Stimulated activated CD4-positive, alpha-beta T cell treated with anti-CD3 and anti-CD28 coated beads, Interleukin-4, amount 100 ng/mL, for 4 hours (primary cell): ENCODE measurements around the gene SLC10A3.

Experiments
- DNase-seq, 2 experiments: peaks; one replicate each; pipeline ENCODE4 v3.0.0-alpha.2; 2020

Gene SLC10A3, protein sequence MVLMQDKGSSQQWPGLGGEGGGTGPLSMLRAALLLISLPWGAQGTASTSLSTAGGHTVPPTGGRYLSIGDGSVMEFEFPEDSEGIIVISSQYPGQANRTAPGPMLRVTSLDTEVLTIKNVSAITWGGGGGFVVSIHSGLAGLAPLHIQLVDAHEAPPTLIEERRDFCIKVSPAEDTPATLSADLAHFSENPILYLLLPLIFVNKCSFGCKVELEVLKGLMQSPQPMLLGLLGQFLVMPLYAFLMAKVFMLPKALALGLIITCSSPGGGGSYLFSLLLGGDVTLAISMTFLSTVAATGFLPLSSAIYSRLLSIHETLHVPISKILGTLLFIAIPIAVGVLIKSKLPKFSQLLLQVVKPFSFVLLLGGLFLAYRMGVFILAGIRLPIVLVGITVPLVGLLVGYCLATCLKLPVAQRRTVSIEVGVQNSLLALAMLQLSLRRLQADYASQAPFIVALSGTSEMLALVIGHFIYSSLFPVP

DNA sequence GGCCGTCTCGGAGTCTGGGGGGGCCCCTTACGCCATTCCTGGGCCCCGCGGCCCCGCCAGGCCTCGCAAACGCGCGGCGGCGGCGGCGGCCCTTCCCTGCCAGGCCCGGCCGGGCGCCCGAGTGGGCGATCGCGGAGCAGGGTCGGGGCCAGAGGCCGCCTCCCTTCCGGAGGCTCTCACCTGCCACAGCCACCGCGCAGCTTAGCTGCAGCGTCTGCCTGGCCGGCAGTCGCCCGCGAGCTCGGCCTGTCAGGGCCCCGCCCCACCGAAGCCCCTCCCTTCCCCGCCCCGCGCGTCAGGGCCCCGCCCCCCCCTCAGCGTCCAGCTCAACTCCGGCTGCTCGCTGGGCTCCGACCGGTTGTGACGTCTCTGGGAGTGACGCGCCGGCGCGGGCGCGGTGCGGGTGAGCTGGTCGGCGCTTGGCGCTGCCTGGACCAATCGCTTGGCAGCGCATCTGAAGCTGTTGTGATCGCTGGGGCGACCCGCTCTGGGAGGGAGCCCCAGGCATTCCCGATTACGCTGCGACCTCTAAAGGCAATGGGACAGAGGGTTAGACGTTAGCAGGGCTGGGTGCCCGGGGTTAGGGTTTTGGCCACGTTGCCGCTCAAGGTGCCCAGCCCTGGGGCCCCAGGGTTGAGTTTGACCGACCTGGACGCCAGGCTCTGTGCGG is at the start of gene SLC10A3:
SLC10A3 (minus strand) TSS at position 216 of the 670 bp plus-strand sequence. CDS start 1,689 bp downstream, outside the sequence.
- DNase-seq, result peak; percentile 83 to 88

DNA sequence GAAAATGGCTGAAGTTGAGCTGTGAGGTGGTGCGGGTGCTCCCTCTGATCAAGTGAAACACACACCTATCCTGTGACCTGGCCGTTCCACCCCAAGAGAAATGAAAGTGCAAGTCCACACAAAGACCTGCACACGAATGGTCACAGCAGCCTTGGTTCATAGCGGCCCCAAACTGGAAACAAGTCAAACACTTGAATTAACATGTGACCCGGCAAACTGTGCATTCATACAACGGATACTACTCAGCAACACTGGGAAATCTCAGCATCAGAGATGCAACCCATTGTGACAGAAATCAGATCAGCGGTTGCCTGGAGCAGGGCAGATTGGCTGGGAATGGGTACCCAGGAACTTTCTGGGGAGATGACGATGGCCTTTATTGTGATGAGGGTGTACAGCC is 48.6 kb upstream of the SLC10A3 start:
- no peak for DNase-seq

DNA sequence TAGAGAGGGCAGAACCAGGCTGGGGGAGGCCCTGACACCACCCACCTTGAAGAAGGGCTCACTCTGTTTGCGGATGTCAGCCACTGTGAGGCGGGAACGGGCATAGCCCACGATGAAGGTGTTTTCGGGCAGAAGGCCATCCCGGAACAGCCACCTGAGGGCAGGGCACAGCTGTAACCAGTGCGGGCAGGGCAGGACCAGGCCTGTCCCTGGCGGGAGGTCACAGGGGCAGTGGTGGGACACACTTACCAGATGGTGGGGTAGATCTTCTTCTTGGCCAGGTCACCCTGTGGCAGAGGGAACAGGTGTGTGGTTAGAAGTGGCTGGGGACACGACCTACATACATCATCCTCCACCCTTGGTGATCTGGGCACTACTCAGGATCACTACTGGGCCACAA is 45.5 kb upstream of the SLC10A3 start:
- no peak for DNase-seq

DNA sequence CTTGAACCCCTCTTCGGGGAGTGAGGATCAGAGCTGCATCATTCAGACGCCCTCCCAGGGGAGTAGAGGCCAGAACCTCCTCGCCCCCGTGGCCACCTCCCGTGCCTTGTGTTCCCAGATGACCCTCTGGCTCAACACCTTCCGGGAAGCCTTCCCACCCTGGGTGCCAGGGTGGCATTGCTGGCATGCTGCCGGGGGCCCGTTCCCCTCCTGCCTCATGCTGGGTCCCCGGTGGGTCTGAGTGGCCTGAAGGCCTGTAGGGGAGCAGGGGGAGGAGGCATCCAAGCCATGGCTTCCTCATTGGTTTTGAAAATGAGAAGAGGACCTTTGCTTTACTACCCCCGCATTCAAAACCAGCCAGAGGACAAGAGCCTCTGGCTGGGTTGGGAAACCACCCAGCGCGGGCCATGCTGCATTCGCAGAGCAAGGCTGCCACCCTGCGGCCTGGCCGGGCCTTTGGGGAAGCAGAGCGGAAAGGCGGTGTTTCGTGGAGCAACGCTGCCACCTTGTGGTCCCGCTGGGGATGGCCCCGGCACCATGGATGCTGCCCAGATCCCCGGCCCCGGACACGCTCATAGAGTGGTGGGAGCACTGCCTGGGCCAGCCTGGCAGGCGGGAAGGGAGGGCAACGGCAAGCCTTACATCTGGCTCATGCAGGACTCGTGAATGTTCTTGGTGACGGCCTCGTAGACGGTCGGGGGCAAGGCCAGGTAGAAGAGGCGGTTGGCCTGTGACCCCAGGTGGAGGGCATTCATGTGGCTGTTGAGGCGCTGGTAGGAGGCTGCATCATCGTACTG is 44.3 kb upstream of the SLC10A3 start:
- DNase-seq, result peak; percentile 80 to 82

DNA sequence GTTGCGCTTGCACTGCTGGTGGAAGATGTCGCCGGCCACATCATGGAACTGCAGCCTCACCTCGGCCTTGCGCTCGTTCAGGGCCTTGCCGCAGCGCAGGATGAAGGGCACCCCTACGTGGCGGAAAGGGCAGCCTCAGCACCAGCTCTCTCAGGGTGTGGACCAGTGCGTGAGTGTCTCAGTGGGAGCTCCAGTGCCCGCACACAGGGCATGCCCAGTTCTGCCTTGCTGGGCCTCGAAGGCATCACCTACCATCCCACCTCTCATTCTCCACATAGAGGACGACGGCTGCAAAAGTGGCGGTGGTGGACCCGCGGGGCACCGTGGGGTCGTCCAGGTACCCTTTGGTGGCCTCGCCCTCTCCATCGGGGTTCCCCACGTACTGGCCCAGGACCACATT is 42.3 kb upstream of the SLC10A3 start:
- DNase-seq, result no peak

DNA sequence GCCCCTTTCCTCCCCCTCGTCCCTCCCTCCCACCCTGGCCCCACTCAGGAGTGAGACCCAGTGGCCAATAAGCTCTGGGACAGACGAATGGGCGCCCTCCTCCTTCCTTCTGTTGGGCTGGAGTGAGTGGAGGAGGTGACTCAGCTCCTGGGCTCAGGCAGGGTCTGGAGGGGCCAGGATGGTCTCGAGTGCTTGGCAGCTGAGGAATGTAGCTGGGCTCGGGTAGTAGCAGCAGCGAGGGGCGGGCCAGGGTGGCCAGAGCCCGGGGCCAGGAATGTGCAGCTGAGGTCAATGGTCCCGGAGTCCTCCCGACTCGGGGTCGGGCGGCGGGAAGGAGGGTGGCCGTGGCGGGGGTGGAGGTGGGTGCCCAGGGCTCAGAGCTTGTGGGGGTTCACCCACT is 41.2 kb upstream of the SLC10A3 start:
- DNase-seq, result no peak

DNA sequence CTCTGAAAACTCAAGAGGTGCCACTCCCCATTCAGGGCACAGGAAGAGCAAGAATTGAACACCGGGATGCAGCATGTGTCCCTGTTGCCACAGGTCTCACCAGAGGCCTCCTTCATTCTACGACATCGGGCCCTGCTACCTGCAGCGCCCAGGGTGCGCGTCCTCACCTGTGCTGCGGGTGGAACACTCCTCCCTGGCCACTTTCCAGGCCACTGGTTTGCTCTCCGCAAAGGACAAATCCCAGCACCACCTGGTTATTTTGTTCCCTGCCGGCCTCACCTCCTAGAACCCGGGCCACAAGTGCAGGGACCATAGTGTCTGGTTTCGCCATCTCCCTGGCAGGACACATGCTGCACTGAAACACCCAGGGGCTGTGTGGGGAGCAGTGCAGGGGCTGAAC is 39.9 kb upstream of the SLC10A3 start:
- no peak for DNase-seq

DNA sequence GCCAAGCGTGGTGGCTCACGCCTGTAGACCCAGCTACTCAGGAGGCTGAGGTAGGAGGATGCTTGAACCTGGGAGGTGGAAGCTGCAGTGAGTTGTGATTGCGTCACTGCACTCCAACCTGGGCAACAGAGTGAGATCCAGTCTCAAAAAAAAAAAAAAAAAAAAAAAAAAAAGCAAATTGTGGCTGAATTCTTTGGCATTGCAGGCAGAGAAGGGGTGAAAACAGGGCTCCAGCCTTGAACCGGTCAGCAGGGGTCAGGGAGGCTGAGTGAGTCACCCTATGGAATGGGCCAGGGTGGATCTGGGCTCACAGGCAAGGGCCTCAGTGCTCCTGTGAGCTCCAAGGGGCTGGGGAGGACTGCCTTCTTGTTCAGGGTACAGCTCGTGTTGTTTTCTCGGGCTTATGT is 38.8 kb upstream of the SLC10A3 start:
- DNase-seq, result no peak

DNA sequence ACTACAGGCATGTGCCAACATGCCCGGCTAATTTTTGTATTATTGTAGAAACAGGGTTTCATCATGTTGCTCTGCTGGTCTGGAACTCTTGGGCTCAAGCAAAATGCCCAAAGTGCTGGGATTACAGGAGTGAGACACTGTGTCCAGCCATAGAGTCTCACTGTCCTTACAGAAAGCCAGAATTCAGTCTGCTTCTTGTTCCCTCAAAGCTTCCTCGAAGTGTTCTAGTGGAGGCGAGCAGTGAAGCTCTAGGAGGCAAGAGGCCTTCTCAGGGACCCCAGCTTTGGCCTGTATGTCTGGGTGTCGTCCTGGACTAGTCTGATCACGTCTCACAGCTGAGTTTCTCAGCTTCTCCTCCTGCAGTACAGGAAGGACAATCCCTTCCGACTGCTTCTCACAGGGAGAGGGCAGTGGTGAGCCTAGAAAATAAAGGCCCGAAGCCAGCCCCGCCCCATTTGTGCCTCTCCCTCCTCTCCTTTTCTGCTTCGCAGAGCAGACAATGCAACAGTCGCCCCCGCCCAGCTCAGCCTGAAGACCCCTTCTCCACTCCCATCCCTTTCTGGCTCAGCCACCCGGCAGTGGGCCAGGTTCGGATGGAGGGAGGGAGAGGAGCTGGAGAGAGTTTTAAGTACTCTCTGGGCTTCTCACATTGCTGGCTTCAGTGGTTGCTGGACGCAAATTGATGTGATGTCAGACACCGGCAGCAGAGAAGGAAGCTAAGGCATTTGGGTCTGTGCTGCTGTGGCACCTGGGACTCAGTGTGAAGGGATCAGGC is 36.7 kb upstream of the SLC10A3 start:
- DNase-seq, result peak; percentile 51 to 52

DNA sequence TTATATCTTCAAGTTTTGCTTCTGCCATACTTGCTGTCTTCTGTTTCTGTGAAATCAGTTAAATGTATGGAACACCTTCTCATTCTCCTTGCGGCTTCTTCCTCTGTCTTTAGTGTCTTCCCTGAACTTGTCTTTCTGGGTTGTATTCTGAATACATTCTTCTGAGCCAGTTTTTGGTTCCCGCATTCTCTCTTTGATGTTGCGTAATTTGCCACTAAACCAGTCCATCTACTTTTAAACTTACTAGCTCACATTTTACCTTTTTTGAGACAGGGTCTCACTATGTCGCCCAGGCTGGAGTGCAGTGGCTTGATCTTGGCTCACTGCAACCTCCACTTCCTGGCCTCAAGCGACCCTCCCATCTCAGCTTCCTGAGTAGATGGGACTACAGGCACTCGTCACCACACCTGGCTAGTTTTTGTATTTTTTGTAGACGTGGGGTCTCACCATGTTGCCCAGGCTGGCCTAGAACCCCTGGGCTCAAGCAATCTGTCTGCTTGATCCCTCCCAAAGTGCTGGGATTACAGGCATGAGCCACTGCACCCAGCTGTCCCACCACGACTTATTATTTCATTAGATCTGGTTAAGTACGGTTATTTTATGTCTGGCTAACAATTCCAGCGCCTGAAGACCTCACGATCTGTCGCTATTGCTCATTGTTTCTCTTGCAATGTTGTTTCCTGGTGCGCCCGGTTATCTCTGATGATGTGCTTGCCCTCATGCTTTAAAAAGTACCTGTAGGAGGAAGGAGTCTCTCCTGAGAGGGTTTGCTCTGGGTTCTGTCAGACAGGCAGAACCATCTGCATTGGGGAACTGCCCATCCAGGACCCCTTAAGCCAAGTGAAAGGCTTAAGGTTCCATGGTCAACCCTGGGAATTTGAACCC is 35.4 kb upstream of the SLC10A3 start:
- no peak for DNase-seq

DNA sequence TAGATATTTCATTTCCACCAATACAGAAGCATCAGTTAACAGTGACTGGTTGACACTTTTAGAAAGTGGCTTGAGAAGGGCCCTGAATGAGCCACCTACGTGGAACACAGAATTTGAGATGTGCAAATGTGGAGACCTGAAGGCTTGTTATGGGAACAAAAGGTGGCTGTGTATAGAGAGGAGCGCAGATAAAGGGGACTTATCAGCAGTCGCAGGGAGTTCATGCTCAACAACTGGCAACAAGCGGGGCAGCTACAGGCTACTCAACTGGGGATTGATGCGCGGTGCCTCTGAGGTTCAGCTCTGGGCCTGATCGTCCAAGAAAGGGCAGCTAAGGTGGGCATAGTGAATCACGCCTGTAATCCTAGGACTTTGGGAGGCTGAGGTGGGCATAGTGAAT is 29.0 kb upstream of the SLC10A3 start:
- DNase-seq, result no peak

DNA sequence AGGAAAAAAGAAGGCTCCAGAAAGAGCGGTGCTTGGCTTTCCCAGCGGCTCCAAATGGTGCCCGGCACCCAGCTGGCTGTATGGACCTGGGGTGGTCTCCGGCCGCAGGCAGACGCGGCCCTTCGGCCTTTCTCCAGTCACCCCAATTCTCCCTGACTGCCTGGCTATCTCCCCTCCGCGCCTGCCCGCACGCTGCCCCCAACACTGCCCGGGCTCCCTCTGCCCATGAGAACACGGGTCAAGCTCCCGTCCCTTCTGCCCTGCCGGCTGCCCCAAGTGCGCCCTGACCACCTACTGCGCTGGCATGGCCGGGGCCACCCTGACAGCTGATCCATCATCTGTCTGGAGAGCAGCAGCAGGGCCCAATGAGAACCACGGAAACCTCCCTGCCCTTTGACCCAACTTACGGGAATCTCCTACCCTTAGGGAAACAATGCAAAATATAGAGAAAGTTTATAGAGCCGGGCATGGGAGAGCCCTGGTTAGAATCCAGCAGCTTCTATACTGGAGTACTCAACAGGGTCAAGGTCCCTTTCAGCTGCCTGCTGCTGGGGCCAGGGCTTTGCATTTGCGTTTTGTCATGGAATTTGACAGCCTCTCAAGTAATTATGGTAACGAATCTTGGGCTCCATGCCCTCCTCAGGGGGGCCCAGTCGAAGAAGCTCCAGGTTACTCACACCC is 26.8 kb upstream of the SLC10A3 start:
- DNase-seq, result no peak

DNA sequence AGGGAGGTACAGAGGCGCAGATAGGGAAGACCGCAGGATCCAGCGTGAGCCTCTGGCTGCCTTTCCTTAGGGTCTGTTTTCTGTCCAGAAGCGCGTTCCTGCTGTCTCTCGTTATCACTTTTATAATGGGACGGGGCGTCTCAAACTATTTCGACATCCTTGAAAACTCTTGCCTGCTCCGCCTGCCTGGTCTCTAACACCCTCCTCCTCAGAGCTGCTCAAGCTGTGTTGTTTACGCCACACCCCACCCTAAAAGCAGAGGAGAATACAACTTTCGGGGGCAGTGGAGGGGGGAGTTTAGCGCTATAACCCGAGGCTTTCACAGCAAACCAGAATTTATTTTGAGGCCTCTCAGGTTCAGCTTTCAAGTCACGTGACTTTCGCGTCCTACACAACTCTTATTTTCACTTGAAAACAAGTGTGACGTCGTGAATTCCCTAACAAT is 26.2 kb upstream of the SLC10A3 start:
- no peak for DNase-seq

DNA sequence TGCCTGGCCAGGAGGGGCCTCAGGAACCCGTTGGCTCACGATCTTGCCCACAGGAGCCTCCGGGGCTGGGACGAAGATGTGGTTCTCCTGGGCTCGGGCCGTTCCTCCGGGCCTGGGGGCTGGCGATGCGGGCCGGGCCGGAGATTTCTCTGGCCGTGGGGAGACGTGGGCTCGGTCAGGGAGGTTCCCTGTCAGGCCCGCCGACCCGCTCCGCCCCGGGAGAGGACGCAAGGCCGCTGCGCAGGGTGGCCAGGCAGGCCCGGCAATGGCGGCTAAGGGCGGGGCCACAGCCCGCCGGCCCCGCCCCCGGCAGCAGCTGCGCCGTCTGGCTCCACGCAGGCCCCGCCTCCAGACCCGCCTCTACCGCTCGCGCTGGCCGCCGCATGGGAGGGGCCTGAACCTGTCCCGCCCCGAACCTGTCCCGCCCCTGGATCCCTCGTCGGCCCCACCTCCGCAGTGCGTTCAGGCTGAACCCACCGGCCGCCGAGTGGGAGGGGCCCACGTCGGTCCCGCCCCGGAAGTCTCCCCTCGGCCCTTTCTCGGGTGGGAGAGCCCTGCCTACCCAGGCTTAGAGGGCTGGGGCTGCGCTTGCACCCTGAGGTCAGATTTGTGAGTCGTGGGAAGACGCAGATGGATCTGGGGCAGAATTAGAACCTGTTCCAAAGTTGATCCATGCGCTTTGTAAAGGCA is 25.7 kb upstream of the SLC10A3 start, which contains the start of gene FAM3A:
FAM3A (minus strand) TSS at position 267 of the 690 bp plus-strand sequence. CDS start 460 bp downstream, outside the sequence.
- DNase-seq, result peak; percentile 91

DNA sequence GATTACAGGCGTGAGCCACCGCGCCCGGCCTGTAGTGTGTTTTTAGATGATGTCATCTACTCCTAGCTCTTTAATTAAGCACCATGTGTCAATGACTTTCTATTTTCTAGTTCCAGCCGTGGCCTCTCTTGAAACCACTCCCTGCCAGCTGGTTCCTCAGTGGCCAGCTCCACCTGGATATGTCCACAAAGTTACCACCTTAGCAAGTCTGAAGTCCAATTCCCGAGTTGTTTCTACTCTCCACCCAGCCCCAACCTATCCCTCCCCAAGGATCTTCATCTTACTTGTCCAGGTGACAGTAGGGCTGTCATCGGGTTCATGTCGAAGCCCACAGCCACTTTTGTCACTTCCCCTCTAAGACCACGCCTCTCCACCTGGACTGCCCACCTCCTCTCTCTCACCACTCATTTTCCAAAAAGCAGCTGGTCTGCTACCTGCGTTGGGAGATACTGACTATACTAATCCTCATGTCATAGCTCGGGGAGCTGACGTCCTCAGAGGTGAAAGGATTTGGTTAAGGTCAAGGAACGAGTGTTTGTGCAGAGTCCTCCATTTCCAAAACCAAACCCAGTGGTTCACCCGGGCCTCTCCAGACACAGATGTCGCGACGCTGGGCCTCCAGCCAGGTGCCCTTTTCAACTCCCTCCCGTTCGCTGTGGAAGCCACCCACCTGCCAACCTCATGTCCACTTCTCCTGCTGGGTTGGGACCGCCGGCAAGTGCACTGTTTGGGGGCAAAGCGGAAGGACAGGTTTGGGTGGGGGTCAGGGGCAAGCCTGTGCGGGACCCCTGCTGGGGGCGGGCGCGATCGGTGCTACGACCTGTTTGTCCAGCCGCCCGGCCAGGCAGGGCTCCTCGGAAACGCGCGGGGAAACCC is 24.9 kb upstream of the SLC10A3 start:
- no peak for DNase-seq

DNA sequence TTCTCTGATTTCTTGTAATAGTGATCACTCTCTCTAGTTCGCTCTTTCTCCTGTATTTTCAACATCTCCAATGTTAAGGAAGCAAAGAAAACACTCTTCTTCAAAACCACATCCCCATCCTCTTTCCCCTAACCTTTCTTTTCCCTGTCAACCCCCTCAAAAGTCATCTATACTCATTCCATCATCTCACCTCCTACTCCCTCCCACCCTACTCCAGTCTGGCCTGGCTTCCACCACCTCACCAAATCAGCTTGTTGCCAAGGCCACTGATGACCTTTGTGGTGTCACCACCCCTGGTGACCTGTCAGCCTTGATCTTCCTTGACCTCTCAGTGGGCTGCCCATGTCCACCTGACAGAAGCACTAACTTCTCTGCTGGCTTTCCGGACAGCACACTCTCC is 23.3 kb upstream of the SLC10A3 start:
- no peak for DNase-seq

DNA sequence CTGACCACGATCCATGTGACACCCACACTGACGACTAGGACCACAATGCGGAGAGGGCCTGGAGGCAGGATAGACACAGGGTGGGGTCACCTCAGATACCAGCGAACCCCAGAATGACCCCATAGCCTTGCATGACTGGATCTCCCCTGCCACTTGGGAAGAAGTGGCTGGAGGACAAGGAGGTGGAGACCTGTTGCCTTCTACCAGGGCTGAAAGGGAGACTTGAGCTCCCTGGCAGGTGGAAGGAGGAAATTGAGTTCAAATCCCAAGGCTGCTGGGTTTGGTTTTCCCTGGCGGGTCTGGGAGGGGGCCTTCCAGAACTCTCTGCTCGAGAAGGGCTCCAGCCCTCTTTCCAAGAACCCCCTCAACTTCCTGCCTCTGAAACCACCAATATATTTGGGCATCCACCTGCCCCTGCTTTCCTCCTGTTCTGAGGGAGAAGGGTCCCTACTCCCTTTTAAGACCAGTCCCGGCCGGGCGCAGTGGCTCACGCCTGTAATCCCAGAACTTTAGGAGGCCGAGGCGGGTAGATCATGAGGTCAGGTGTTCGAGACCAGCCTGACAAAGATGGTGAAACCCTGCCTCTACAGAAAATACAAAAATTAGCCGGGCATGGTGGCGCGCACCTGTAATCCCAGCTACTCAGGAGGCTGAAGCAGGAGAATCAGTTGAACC is 22.6 kb upstream of the SLC10A3 start:
- DNase-seq, result no peak

DNA sequence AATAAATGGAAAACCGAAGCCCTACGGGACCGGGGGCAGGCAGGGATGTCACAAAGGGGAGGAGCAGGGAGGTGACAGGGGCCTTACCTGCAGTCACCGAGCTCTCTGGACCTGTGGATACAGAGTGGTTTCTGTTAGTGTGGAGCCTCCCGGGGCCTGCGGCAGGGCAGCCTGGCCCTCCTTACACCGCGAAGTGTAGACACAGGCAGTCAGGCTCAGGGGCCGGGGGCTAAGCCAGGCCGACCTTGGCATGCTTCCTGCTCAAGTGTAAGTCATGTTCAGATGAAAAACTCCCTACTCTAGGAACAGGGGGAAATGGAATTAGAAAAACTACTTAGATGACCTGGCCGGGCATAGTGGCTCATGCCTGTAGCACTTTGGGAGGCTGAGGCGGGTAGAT is 21.3 kb upstream of the SLC10A3 start:
- DNase-seq, result no peak
